ENCODE results near the gene HSP90B1. TPM values are rescaled to one million over a fixed set of nuclear protein-coding genes. Genes with fewer than 3 reads are reported as not detected.

The HSP90B1 gene
- total and polyA plus RNA-seq, 7 donors: 50.5 to 528 (median 217) TPM

- H3K36me3 ChIP-seq: no peaks in the 10 kb centered on the region
- TF ChIP-seq POLR2AphosphoS5 (IDR thresholded peaks at IDR 0.05): no peak
- TF ChIP-seq CTCF (IDR thresholded peaks at IDR 0.05): no peak
- TF ChIP-seq POLR2A (IDR thresholded peaks at IDR 0.05): no peak
- no peak for TF ChIP-seq EP300 (IDR thresholded peaks at IDR 0.05)
- intact Hi-C loops (cut with DNase I): no loop called here
- H3K4me3 ChIP-seq: no peak overlapping the region
- H3K27ac ChIP-seq: no peak overlapping the region
- H3K27me3 ChIP-seq: no peaks in the 10 kb centered on the region
- H3K9me3 ChIP-seq: no peaks in the 10 kb centered on the region
- DNase-seq: no peak
- WGBS, 2 donors: 66 to 84% methylated on average over 7 of the region's 7 CpGs
- H3K4me1 ChIP-seq: no peaks in the 10 kb centered on the region
Observed at GRCh38 chr12:103901518-103902173, 28.6 kb upstream of the HSP90B1 start.

GRCh38 chr12:103903993-103904392 is 26.2 kb upstream of the HSP90B1 start:
- H3K27me3 ChIP-seq: no peaks in the 10 kb centered on the region
- no peaks in the 10 kb centered on the region for H3K36me3 ChIP-seq
- no peak overlapping the region for H3K4me3 ChIP-seq
- no peak for TF ChIP-seq EP300 (IDR thresholded peaks at IDR 0.05)
- no peak for TF ChIP-seq POLR2A (IDR thresholded peaks at IDR 0.05)
- TF ChIP-seq CTCF (IDR thresholded peaks at IDR 0.05): no peak
- TF ChIP-seq POLR2AphosphoS5 (IDR thresholded peaks at IDR 0.05): no peak
- H3K27ac ChIP-seq: no peak overlapping the region
- H3K4me1 ChIP-seq: peaks cover 0 to 6% (median 6%) of the 10 kb centered on the region in 4 donors
- WGBS, 2 donors: 87 to 93% methylated on average over 1 of the region's 1 CpG
- intact Hi-C loops (cut with DNase I): no loop called here
- H3K9me3 ChIP-seq: no peaks in the 10 kb centered on the region
- no peak for DNase-seq

- no peak for DNase-seq
- Histone ChIP-seq H3K4me1 (peaks cover 0 to 11% (median 9%) of the 10 kb centered on the region in 4 donors), H3K27ac (no peak overlapping the region), H3K4me3 (no peak overlapping the region), H3K36me3 (no peaks in the 10 kb centered on the region), H3K27me3 (no peaks in the 10 kb centered on the region), H3K9me3 (no peaks in the 10 kb centered on the region)
- WGBS, 2 donors: 59 to 72% methylated on average over 4 of the region's 4 CpGs
- TF ChIP-seq POLR2AphosphoS5 (IDR thresholded peaks at IDR 0.05) (no peak), EP300 (IDR thresholded peaks at IDR 0.05) (no peak), POLR2A (IDR thresholded peaks at IDR 0.05) (no peak), CTCF (IDR thresholded peaks at IDR 0.05) (no peak)
- intact Hi-C loops (cut with DNase I): no loop called here
Observed at GRCh38 chr12:103905730-103906349, 24.4 kb upstream of the HSP90B1 start.

DNA sequence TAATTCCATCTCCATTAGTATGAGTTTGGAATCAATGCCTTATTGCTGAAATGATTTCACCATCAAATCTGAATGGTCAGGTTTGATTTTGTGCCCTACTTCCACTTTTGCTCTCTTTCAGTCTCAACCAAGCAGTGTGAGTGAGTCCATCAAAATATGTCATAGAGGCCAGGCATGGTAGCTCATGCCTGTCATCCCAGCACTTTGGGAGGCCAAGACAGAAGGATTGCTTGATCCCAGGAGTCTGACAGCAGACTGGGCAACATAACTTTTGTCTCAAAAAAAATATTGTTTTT is 22.0 kb upstream of the HSP90B1 start:
- Histone ChIP-seq H3K4me3 (no peak overlapping the region), H3K27ac (no peak overlapping the region), H3K4me1 (peaks cover 0 to 11% (median 9%) of the 10 kb centered on the region in 4 donors), H3K36me3 (no peaks in the 10 kb centered on the region), H3K27me3 (no peaks in the 10 kb centered on the region), H3K9me3 (no peaks in the 10 kb centered on the region)
- TF ChIP-seq EP300 (IDR thresholded peaks at IDR 0.05) (no peak), POLR2A (IDR thresholded peaks at IDR 0.05) (no peak), POLR2AphosphoS5 (IDR thresholded peaks at IDR 0.05) (no peak), CTCF (IDR thresholded peaks at IDR 0.05) (no peak)
- intact Hi-C loops (cut with DNase I): no loop called here
- no peak for DNase-seq

DNA sequence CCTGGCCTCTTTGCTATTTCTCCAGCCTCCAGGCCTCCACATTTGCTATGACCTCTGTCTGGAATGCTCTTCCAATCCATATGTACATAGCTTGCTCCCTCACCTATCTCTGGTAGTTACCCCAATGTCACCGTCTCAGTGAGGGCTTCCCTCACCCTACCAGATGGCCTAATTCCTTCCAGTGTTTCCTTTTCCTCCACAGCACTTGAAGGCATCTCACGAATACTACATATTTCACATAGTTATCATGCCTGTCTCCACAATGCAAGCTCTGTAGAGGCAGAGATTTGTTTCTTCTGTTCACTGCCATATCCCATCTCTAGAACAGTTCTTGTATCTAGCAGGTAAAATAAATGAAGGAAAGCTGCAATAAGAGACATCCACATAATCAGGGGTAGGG is 21.3 kb upstream of the HSP90B1 start:
- Histone ChIP-seq H3K4me1 (peaks cover 0 to 11% (median 9%) of the 10 kb centered on the region in 4 donors), H3K27ac (no peak overlapping the region), H3K27me3 (no peaks in the 10 kb centered on the region), H3K9me3 (no peaks in the 10 kb centered on the region), H3K4me3 (no peak overlapping the region), H3K36me3 (no peaks in the 10 kb centered on the region)
- 61 to 71% methylated on average over 2 of the region's 2 CpGs for WGBS, 2 donors
- TF ChIP-seq POLR2A (IDR thresholded peaks at IDR 0.05): no peak
- no peak for TF ChIP-seq CTCF (IDR thresholded peaks at IDR 0.05)
- no peak for TF ChIP-seq EP300 (IDR thresholded peaks at IDR 0.05)
- intact Hi-C loops (cut with DNase I): no loop called here
- no peak for DNase-seq

Measured in sigmoid colon (tissue), 7 donors.